UCSD-AML1 (cell line): ENCODE results near the gene TEK.
"Not testable (repeated sequence)": the region's sequence is repeated elsewhere in the genome, so short reads cannot be mapped to it uniquely, and the experiment has no call there.

Experiments
- DNase-seq: peaks from one replicate; lab custom pipeline; 2025; ENCODE audit not compliant: unreplicated experiment; lab: John Stamatoyannopoulos, UW

TEK gene

GRCh38 chr9:27212191-27212590 lies 103.2 kb downstream of the TEK start:
- DNase-seq: no peak

GRCh38 chr9:27212621-27213020 lies 103.6 kb downstream of the TEK start:
- DNase-seq: no peak

GRCh38 chr9:27227192-27227591 lies 118.2 kb downstream of the TEK start:
- DNase-seq: no peak

- not testable (repeated sequence) for DNase-seq
These were observed 130.6 kb downstream of the TEK start for GRCh38 chr9:27239648-27240047.

GRCh38 chr9:27247756-27248155 lies 138.7 kb downstream of the TEK start:
- peak; percentile 49 for DNase-seq

GRCh38 chr9:27248702-27249101 lies 139.7 kb downstream of the TEK start:
- DNase-seq: no peak

- no peak for DNase-seq
These were observed 149.6 kb downstream of the TEK start for GRCh38 chr9:27258662-27259061.

- DNase-seq: no peak
These were observed 151.9 kb downstream of the TEK start for GRCh38 chr9:27260789-27261516.

- no peak for DNase-seq
These were observed 152.6 kb downstream of the TEK start for GRCh38 chr9:27261517-27262211.

GRCh38 chr9:27272103-27272502 lies 163.1 kb downstream of the TEK start:
- no peak for DNase-seq

GRCh38 chr9:27273186-27273585 lies 164.2 kb downstream of the TEK start:
- no peak for DNase-seq

- DNase-seq: no peak
These were observed 167.4 kb downstream of the TEK start for GRCh38 chr9:27276193-27277030.

GRCh38 chr9:27278374-27278773 lies 169.3 kb downstream of the TEK start:
- no peak for DNase-seq

GRCh38 chr9:27279611-27280010 lies 170.6 kb downstream of the TEK start:
- DNase-seq: no peak
